WTC11 (cell line): ENCODE measurements around the gene HES4. TPM values are rescaled to one million over a fixed set of nuclear protein-coding genes. Genes with fewer than 3 reads are reported as not detected.

ENCODE experiments used
- FOXP1 ChIP-seq: sonication (generic); formaldehyde crosslinking; IDR thresholded peaks from 2 replicates; pipeline ENCODE4 v1.8.0; 2022; ENCODE audit warnings: missing genetic modification reagents, mild to moderate bottlenecking, moderate library complexity, borderline replicate concordance
- GABPB1 ChIP-seq: sonication (generic); formaldehyde crosslinking; IDR thresholded peaks from 2 replicates; pipeline ENCODE4 v1.8.1; 2023; ENCODE audit warnings: mild to moderate bottlenecking, missing genetic modification reagents
- GTF2I ChIP-seq: fragments of 250-450 bp; sonication (Bioruptor Pico); conservative IDR thresholded peaks from 2 replicates; pipeline ENCODE4 v1.4.0; 2021; ENCODE audit warnings: mild to moderate bottlenecking
- NR2C2 ChIP-seq: sonication (generic); formaldehyde crosslinking; IDR thresholded peaks from 2 replicates; pipeline ENCODE4 v1.8.0; 2022; ENCODE audit warnings: mild to moderate bottlenecking, missing genetic modification reagents
- SMAD4 ChIP-seq: sonication (generic); formaldehyde crosslinking; IDR thresholded peaks from 2 replicates; pipeline ENCODE4 v1.8.0; 2022; ENCODE audit warnings: mild to moderate bottlenecking, missing genetic modification reagents
- TEAD1 ChIP-seq: sonication (generic); formaldehyde crosslinking; IDR thresholded peaks from 2 replicates; pipeline ENCODE4 v1.8.0; 2022; ENCODE audit warnings: mild to moderate bottlenecking, missing genetic modification reagents
- TEAD4 ChIP-seq: sonication (generic); formaldehyde crosslinking; IDR thresholded peaks from 2 replicates; pipeline ENCODE4 v1.8.0; 2022; ENCODE audit warnings: mild to moderate bottlenecking, missing genetic modification reagents
- ZNF138 ChIP-seq: sonication (generic); formaldehyde crosslinking; conservative IDR thresholded peaks from 2 replicates; pipeline ENCODE4 v1.8.1; 2022; ENCODE audit warnings: mild to moderate bottlenecking, moderate library complexity, missing genetic modification reagents
- ZNF219 ChIP-seq: sonication (generic); formaldehyde crosslinking; IDR thresholded peaks from 2 replicates; pipeline ENCODE4 v1.8.0; 2023; ENCODE audit warnings: missing genetic modification reagents, mild to moderate bottlenecking, borderline replicate concordance
- ZNF317 ChIP-seq: sonication (generic); formaldehyde crosslinking; IDR thresholded peaks from 2 replicates; pipeline ENCODE4 v1.8.1; 2023; ENCODE audit warnings: low read depth, mild to moderate bottlenecking, moderate library complexity, missing genetic modification reagents, borderline replicate concordance
- ZNF423 ChIP-seq: fragments of 250-450 bp; sonication (Bioruptor Pico); IDR thresholded peaks from 2 replicates; pipeline ENCODE4 v2.1.2; 2022; ENCODE audit warnings: mild to moderate bottlenecking, moderate library complexity
- total RNA-seq: library from RNA; stranded (reverse); gene quantifications from 3 replicates; pipeline ENCODE4 v1.2.3, GENCODE V29; 2021
- TF ChIP-seq, protein P1 (sequence below): fragments of 250-450 bp; sonication (Bioruptor Pico); IDR thresholded peaks from 2 replicates; pipeline ENCODE4 v1.9.0; 2021; ENCODE audit warnings: moderate library complexity, mild to moderate bottlenecking, inconsistent platforms, borderline replicate concordance
- TF ChIP-seq, protein P2 (sequence below): sonication (generic); formaldehyde crosslinking; IDR thresholded peaks from 2 replicates; pipeline ENCODE4 v1.8.0; 2023; ENCODE audit warnings: missing genetic modification reagents, mild to moderate bottlenecking, borderline replicate concordance
- TF ChIP-seq, protein P3 (sequence below): sonication (generic); formaldehyde crosslinking; IDR thresholded peaks from 2 replicates; pipeline ENCODE4 v1.8.1; 2023; ENCODE audit warnings: mild to moderate bottlenecking, missing genetic modification reagents, moderate library complexity
- TF ChIP-seq, protein P4 (sequence below): sonication (generic); formaldehyde crosslinking; IDR thresholded peaks from 2 replicates; pipeline ENCODE4 v1.8.1; 2022; ENCODE audit warnings: missing genetic modification reagents, borderline replicate concordance
- TF ChIP-seq, protein P5 (sequence below): sonication (generic); formaldehyde crosslinking; IDR thresholded peaks from 2 replicates; pipeline ENCODE4 v1.8.0; 2022; ENCODE audit warnings: mild to moderate bottlenecking, missing genetic modification reagents
- TF ChIP-seq, protein P6 (sequence below): sonication (generic); formaldehyde crosslinking; IDR thresholded peaks from 2 replicates; pipeline ENCODE4 v1.8.0; 2023; ENCODE audit warnings: missing genetic modification reagents

Gene HES4
- total RNA-seq, 1 experiment from 2014 or later = 4.5 TPM

DNA sequence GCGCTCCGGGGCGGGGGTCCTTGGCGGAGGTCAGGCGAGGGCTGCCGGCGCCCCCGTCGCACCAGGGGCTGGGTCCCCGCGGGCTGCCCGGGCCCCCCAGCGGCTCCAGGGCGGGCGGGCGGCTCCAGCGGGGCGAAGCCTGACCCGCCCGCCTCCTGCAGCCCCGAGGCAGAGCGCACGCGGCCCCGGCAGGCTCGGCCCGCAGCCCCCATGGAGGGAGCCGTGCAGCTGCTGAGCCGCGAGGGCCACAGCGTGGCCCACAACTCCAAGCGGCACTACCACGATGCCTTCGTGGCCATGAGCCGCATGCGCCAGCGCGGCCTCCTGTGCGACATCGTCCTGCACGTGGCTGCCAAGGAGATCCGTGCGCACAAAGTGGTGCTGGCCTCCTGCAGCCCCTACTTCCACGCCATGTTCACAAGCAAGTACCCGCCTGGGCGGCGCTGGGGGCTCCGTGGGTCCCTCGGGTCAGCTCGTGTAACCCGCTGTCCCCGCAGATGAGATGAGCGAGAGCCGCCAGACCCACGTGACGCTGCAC is 38.7 kb downstream of the HES4 start (continued):
- TF ChIP-seq, protein P1, sequence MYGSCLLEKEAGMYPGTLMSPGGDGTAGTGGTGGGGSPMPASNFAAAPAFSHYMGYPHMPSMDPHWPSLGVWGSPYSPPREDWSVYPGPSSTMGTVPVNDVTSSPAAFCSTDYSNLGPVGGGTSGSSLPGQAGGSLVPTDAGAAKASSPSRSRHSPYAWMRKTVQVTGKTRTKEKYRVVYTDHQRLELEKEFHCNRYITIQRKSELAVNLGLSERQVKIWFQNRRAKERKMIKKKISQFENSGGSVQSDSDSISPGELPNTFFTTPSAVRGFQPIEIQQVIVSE = no peak
- TF ChIP-seq GABPB1 (CRISPR knock-in tag) (no peak), ZNF219 (CRISPR knock-in tag) (peak; percentile 69; the same call in 1 of the 2 replicates), ZNF138 (CRISPR knock-in tag) (no peak), GTF2I (CRISPR knock-in tag) (no peak), SMAD4 (CRISPR knock-in tag) (peak; percentile 40; the same call in 1 of the 2 replicates), TEAD1 (0 out of 2 replicates have a peak, but pooled peaks have one; percentile 34), TEAD4 (0 out of 2 replicates have a peak, but pooled peaks have one; percentile 70), NR2C2 (CRISPR knock-in tag) (0 out of 2 replicates have a peak, but pooled peaks have one; percentile 67), ZNF423 (no peak), ZNF317 (CRISPR knock-in tag) (0 out of 2 replicates have a peak, but pooled peaks have one; percentile 30), FOXP1 (peak; percentile 85; the same call in 1 of the 2 replicates)
- TF ChIP-seq, protein P2, sequence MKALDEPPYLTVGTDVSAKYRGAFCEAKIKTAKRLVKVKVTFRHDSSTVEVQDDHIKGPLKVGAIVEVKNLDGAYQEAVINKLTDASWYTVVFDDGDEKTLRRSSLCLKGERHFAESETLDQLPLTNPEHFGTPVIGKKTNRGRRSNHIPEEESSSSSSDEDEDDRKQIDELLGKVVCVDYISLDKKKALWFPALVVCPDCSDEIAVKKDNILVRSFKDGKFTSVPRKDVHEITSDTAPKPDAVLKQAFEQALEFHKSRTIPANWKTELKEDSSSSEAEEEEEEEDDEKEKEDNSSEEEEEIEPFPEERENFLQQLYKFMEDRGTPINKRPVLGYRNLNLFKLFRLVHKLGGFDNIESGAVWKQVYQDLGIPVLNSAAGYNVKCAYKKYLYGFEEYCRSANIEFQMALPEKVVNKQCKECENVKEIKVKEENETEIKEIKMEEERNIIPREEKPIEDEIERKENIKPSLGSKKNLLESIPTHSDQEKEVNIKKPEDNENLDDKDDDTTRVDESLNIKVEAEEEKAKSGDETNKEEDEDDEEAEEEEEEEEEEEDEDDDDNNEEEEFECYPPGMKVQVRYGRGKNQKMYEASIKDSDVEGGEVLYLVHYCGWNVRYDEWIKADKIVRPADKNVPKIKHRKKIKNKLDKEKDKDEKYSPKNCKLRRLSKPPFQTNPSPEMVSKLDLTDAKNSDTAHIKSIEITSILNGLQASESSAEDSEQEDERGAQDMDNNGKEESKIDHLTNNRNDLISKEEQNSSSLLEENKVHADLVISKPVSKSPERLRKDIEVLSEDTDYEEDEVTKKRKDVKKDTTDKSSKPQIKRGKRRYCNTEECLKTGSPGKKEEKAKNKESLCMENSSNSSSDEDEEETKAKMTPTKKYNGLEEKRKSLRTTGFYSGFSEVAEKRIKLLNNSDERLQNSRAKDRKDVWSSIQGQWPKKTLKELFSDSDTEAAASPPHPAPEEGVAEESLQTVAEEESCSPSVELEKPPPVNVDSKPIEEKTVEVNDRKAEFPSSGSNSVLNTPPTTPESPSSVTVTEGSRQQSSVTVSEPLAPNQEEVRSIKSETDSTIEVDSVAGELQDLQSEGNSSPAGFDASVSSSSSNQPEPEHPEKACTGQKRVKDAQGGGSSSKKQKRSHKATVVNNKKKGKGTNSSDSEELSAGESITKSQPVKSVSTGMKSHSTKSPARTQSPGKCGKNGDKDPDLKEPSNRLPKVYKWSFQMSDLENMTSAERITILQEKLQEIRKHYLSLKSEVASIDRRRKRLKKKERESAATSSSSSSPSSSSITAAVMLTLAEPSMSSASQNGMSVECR = peak; percentile 78; the same call in 1 of the 2 replicates
- TF ChIP-seq, protein P3, sequence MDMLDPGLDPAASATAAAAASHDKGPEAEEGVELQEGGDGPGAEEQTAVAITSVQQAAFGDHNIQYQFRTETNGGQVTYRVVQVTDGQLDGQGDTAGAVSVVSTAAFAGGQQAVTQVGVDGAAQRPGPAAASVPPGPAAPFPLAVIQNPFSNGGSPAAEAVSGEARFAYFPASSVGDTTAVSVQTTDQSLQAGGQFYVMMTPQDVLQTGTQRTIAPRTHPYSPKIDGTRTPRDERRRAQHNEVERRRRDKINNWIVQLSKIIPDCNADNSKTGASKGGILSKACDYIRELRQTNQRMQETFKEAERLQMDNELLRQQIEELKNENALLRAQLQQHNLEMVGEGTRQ (CRISPR knock-in tag) = no peak
- TF ChIP-seq, protein P4, sequence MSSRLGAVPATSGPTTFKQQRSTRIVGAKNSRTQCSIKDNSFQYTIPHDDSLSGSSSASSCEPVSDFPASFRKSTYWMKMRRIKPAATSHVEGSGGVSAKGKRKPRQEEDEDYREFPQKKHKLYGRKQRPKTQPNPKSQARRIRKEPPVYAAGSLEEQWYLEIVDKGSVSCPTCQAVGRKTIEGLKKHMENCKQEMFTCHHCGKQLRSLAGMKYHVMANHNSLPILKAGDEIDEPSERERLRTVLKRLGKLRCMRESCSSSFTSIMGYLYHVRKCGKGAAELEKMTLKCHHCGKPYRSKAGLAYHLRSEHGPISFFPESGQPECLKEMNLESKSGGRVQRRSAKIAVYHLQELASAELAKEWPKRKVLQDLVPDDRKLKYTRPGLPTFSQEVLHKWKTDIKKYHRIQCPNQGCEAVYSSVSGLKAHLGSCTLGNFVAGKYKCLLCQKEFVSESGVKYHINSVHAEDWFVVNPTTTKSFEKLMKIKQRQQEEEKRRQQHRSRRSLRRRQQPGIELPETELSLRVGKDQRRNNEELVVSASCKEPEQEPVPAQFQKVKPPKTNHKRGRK (CRISPR knock-in tag) = no peak
- TF ChIP-seq, protein P5, sequence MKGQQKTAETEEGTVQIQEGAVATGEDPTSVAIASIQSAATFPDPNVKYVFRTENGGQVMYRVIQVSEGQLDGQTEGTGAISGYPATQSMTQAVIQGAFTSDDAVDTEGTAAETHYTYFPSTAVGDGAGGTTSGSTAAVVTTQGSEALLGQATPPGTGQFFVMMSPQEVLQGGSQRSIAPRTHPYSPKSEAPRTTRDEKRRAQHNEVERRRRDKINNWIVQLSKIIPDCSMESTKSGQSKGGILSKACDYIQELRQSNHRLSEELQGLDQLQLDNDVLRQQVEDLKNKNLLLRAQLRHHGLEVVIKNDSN (CRISPR knock-in tag) = peak; percentile 58; the same call in 1 of the 2 replicates
- TF ChIP-seq, protein P6, sequence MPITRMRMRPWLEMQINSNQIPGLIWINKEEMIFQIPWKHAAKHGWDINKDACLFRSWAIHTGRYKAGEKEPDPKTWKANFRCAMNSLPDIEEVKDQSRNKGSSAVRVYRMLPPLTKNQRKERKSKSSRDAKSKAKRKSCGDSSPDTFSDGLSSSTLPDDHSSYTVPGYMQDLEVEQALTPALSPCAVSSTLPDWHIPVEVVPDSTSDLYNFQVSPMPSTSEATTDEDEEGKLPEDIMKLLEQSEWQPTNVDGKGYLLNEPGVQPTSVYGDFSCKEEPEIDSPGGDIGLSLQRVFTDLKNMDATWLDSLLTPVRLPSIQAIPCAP = 0 out of 2 replicates have a peak, but pooled peaks have one; percentile 16
